Karpas-422 (cell line): ENCODE results near the gene NXPH1. TPM values are rescaled to one million over a fixed set of nuclear protein-coding genes. Genes with fewer than 3 reads are reported as not detected.

ENCODE experiments used
- DNase-seq: peaks from one replicate; pipeline ENCODE4 v3.0.0-alpha.2; 2015
- H2AFZ ChIP-seq: fragments of 200-600 bp; sonication (generic); 2 replicates; pipeline ENCODE4 v1.6.1; 2014; ENCODE audit warnings: antibody characterized with exemption, low read length, mixed read lengths
- H3K27ac ChIP-seq: fragments of 200-600 bp; sonication (generic); 2 replicates; pipeline ENCODE4 v1.5.1; 2014; ENCODE audit warnings: mild to moderate bottlenecking, low read length, moderate library complexity
- H3K27me3 ChIP-seq: fragments of 200-600 bp; sonication (generic); 2 replicates; pipeline ENCODE4 v1.6.1; 2014; ENCODE audit warnings: low read length, mixed read lengths
- H3K36me3 ChIP-seq: fragments of 200-600 bp; sonication (generic); 2 replicates; pipeline ENCODE4 v1.6.1; 2014; ENCODE audit warnings: low read length, mixed read lengths; ENCODE audit not compliant: insufficient read depth
- H3K4me1 ChIP-seq: fragments of 200-600 bp; sonication (generic); 2 replicates; pipeline ENCODE4 v1.6.1; 2014; ENCODE audit warnings: mild to moderate bottlenecking, low read length, mixed read lengths
- H3K4me2 ChIP-seq: fragments of 200-600 bp; sonication (generic); 2 replicates; pipeline ENCODE4 v1.6.1; 2014; ENCODE audit warnings: low read length, low read depth, mild to moderate bottlenecking; ENCODE audit not compliant: poor library complexity, severe bottlenecking
- H3K4me3 ChIP-seq: fragments of 200-600 bp; sonication (generic); 2 replicates; pipeline ENCODE4 v1.5.1; 2014; ENCODE audit warnings: mild to moderate bottlenecking, antibody characterized with exemption, low read length, mixed read lengths
- H3K79me2 ChIP-seq: fragments of 200-600 bp; sonication (generic); 2 replicates; pipeline ENCODE4 v1.6.1; 2014; ENCODE audit warnings: mild to moderate bottlenecking, low read length, mixed read lengths
- H3K9ac ChIP-seq: fragments of 200-600 bp; sonication (generic); 2 replicates; pipeline ENCODE4 v1.6.0; 2014; ENCODE audit warnings: low read length
- H3K9me2 ChIP-seq: fragments of 200-600 bp; sonication (generic), shearing (Covaris generic); replicated peaks from 2 replicates; pipeline ENCODE4 v1.6.0; 2014; ENCODE audit warnings: mild to moderate bottlenecking, low read length, moderate library complexity; ENCODE audit not compliant: insufficient read depth
- H3K9me3 ChIP-seq: fragments of 300-700, 200-600 bp; sonication (generic); 2 replicates; pipeline ENCODE4 v1.6.1; 2014; ENCODE audit warnings: low read length, mixed read lengths
- H4K20me1 ChIP-seq: fragments of 200-600 bp; sonication (generic); 2 replicates; pipeline ENCODE4 v1.6.1; 2014; ENCODE audit warnings: mild to moderate bottlenecking, antibody characterized with exemption, low read length, low read depth; ENCODE audit not compliant: insufficient read depth
- total RNA-seq: library from RNA; depleted of rRNA; stranded (reverse); fragments of >200 nt; shearing (Covaris generic); gene quantifications from 2 replicates; pipeline ENCODE4 v1.2.3, GENCODE V29; 2014; ENCODE audit warnings: low replicate concordance

The NXPH1 gene
- total RNA-seq, 1 experiment from 2014 or later = not detected

GRCh38 chr7:8531991-8532515 lies 98.6 kb downstream of the NXPH1 start:
- Histone ChIP-seq H3K27me3 (no peaks in the 10 kb centered on the region), H3K4me2 (no peak overlapping the region), H3K9me2 (no peaks in the 10 kb centered on the region), H3K27ac (no peak overlapping the region), H4K20me1 (no peaks in the 10 kb centered on the region), H3K4me1 (no peaks in the 10 kb centered on the region), H3K9ac (no peak overlapping the region), H3K9me3 (no peaks in the 10 kb centered on the region), H3K79me2 (no peaks in the 10 kb centered on the region), H3K4me3 (no peak overlapping the region), H3K36me3 (no peaks in the 10 kb centered on the region), H2AFZ (no peak overlapping the region)
- no peak for DNase-seq

- Histone ChIP-seq H3K27me3 (no peaks in the 10 kb centered on the region), H3K9me2 (no peaks in the 10 kb centered on the region), H3K79me2 (no peaks in the 10 kb centered on the region), H3K4me2 (no peak overlapping the region), H2AFZ (no peak overlapping the region), H3K4me1 (no peaks in the 10 kb centered on the region), H3K27ac (no peak overlapping the region), H3K9ac (no peak overlapping the region), H3K36me3 (no peaks in the 10 kb centered on the region), H3K9me3 (no peaks in the 10 kb centered on the region), H3K4me3 (no peak overlapping the region), H4K20me1 (no peaks in the 10 kb centered on the region)
- peak; percentile 46 for DNase-seq
These were observed 103.0 kb downstream of the NXPH1 start for GRCh38 chr7:8536431-8536830.

- Histone ChIP-seq H3K9me3 (no peaks in the 10 kb centered on the region), H3K27me3 (no peaks in the 10 kb centered on the region), H3K36me3 (no peaks in the 10 kb centered on the region), H3K79me2 (no peaks in the 10 kb centered on the region), H3K27ac (no peak overlapping the region), H3K9ac (no peak overlapping the region), H3K4me1 (no peaks in the 10 kb centered on the region), H2AFZ (no peak overlapping the region), H4K20me1 (no peaks in the 10 kb centered on the region), H3K9me2 (no peaks in the 10 kb centered on the region), H3K4me3 (no peak overlapping the region), H3K4me2 (no peak overlapping the region)
- no peak for DNase-seq
These were observed 115.6 kb downstream of the NXPH1 start for GRCh38 chr7:8549046-8549445.

- Histone ChIP-seq H4K20me1 (no peaks in the 10 kb centered on the region), H3K27ac (no peak overlapping the region), H3K4me1 (no peaks in the 10 kb centered on the region), H3K4me3 (no peak overlapping the region), H3K9me2 (no peaks in the 10 kb centered on the region), H3K36me3 (no peaks in the 10 kb centered on the region), H3K9me3 (no peaks in the 10 kb centered on the region), H3K27me3 (no peaks in the 10 kb centered on the region), H3K79me2 (no peaks in the 10 kb centered on the region), H3K4me2 (no peak overlapping the region), H2AFZ (no peak overlapping the region), H3K9ac (no peak overlapping the region)
- DNase-seq = no peak
These were observed 127.1 kb downstream of the NXPH1 start for GRCh38 chr7:8560501-8560900.

- no peaks in the 10 kb centered on the region for H3K9me3 ChIP-seq
- no peak for DNase-seq
- no peaks in the 10 kb centered on the region for H3K79me2 ChIP-seq
- no peaks in the 10 kb centered on the region for H4K20me1 ChIP-seq
- no peak overlapping the region for H3K27ac ChIP-seq
- no peaks in the 10 kb centered on the region for H3K36me3 ChIP-seq
- H2AFZ ChIP-seq = no peak overlapping the region
- no peak overlapping the region for H3K4me2 ChIP-seq
- no peaks in the 10 kb centered on the region for H3K27me3 ChIP-seq
- no peaks in the 10 kb centered on the region for H3K9me2 ChIP-seq
- no peak overlapping the region for H3K9ac ChIP-seq
- H3K4me1 ChIP-seq = no peaks in the 10 kb centered on the region
- H3K4me3 ChIP-seq = no peak overlapping the region
These were observed 128.0 kb downstream of the NXPH1 start for GRCh38 chr7:8561449-8561848.

- Histone ChIP-seq H3K79me2 (no peaks in the 10 kb centered on the region), H3K4me3 (no peak overlapping the region), H3K4me1 (no peaks in the 10 kb centered on the region), H3K9me3 (no peaks in the 10 kb centered on the region), H2AFZ (no peak overlapping the region), H3K27me3 (no peaks in the 10 kb centered on the region), H3K9ac (no peak overlapping the region), H3K27ac (no peak overlapping the region), H4K20me1 (no peaks in the 10 kb centered on the region), H3K4me2 (no peak overlapping the region), H3K9me2 (no peaks in the 10 kb centered on the region), H3K36me3 (no peaks in the 10 kb centered on the region)
- no peak for DNase-seq
These were observed 130.9 kb downstream of the NXPH1 start for GRCh38 chr7:8564281-8564680.

GRCh38 chr7:8566016-8566415 lies 132.6 kb downstream of the NXPH1 start:
- DNase-seq = no peak
- H4K20me1 ChIP-seq = no peaks in the 10 kb centered on the region
- no peak overlapping the region for H2AFZ ChIP-seq
- no peak overlapping the region for H3K4me2 ChIP-seq
- no peaks in the 10 kb centered on the region for H3K9me2 ChIP-seq
- no peaks in the 10 kb centered on the region for H3K4me1 ChIP-seq
- no peak overlapping the region for H3K9ac ChIP-seq
- no peak overlapping the region for H3K4me3 ChIP-seq
- no peaks in the 10 kb centered on the region for H3K9me3 ChIP-seq
- no peaks in the 10 kb centered on the region for H3K36me3 ChIP-seq
- no peak overlapping the region for H3K27ac ChIP-seq
- no peaks in the 10 kb centered on the region for H3K79me2 ChIP-seq
- H3K27me3 ChIP-seq = no peaks in the 10 kb centered on the region

GRCh38 chr7:8567626-8568025 lies 134.2 kb downstream of the NXPH1 start:
- Histone ChIP-seq H3K27me3 (no peaks in the 10 kb centered on the region), H3K9ac (no peak overlapping the region), H3K9me3 (no peaks in the 10 kb centered on the region), H3K27ac (no peak overlapping the region), H3K4me2 (no peak overlapping the region), H3K79me2 (no peaks in the 10 kb centered on the region), H3K4me3 (no peak overlapping the region), H3K9me2 (no peaks in the 10 kb centered on the region), H3K4me1 (no peaks in the 10 kb centered on the region), H4K20me1 (no peaks in the 10 kb centered on the region), H3K36me3 (no peaks in the 10 kb centered on the region), H2AFZ (no peak overlapping the region)
- no peak for DNase-seq
